Peyer's patch (tissue), 4 donors: ENCODE results near the gene SESN2. TPM values are rescaled to one million over a fixed set of nuclear protein-coding genes. Genes with fewer than 3 reads are reported as not detected.

Experiments used
- DNase-seq, 3 donors: peaks; one replicate each; pipeline ENCODE4 v3.0.0-alpha.2; 2017 to 2019
- H3K27ac ChIP-seq, 4 donors: fragments of 200-600 bp; sonication (generic); one replicate each; pipeline ENCODE4 v1.5.1; 2016 to 2019
- H3K27me3 ChIP-seq, 2 donors: fragments of 200-600 bp; sonication (generic); one replicate each; pipeline ENCODE4 v1.5.1; 2019
- H3K36me3 ChIP-seq, 3 donors: fragments of 200-600 bp; sonication (generic); one replicate each; pipeline ENCODE4 v1.5.1; 2016 to 2019
- H3K4me1 ChIP-seq, 4 donors: fragments of 200-600 bp; sonication (generic); one replicate each; pipeline ENCODE4 v1.5.1; 2016 to 2019
- H3K4me3 ChIP-seq, 4 donors: fragments of 200-600 bp; sonication (generic); 1 replicate in 3 of 4; 2 replicates in 1 of 4; pipeline ENCODE4 v1.5.1; 2016 to 2019; ENCODE audit warnings: mild to moderate bottlenecking in 1 of 4
- H3K9me3 ChIP-seq, 4 donors: fragments of 200-600 bp; sonication (generic); one replicate each; pipeline ENCODE4 v1.5.1; 2016 to 2019; ENCODE audit warnings: mild to moderate bottlenecking in 1 of 4
- POLR2A ChIP-seq, 2 donors: fragments of 450-650 bp; IDR thresholded peaks; one replicate each; pipeline ENCODE4 v1.5.1; 2017; ENCODE audit warnings: antibody characterized with exemption in 2 of 2, mild to moderate bottlenecking in 2 of 2, moderate library complexity in 2 of 2
- total RNA-seq, 4 donors: library from RNA; depleted of rRNA; stranded (reverse); fragments of >200 nt; gene quantifications; one replicate each; pipeline ENCODE4 v1.1.0, GENCODE V29; 2016
- TF ChIP-seq, protein P1 (sequence below), 6 experiments: fragments of 450-650 bp in 4 of 6; fragments of 200-600 bp in 2 of 6; sonication (generic) in 1 of 6; IDR thresholded peaks; one replicate each; pipeline ENCODE4 v1.5.1; 2017 to 2019; ENCODE audit warnings: antibody characterized with exemption in 6 of 6, mild to moderate bottlenecking in 3 of 6, moderate library complexity in 1 of 6

The SESN2 gene
- total RNA-seq, 4 donors from 2014 or later: 4.1 to 33.8 (median 26.1) TPM

DNA sequence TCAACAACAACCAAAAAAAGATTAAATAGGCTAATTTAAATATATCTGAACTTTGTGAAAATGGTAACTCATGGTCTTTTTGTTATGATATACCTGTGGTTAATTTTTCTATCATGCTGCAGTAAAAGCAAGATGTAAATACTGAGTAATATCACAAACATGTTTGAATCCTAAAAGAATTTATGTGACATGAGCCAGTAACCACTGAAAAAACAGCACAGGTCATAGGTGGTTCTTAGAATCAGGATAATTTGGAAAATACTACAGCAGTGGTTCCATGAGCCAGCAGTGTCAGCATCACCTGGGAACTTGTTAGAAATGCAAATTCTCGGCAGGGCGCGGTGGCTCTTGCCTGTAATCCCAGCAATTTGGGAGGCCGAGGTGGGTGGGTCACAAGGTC is 19.3 kb upstream of the SESN2 start:
- no peak for DNase-seq
- H3K27ac ChIP-seq: no peak overlapping the region
- H3K4me3 ChIP-seq: no peak overlapping the region
- H3K36me3 ChIP-seq: peaks cover 0 to 10% (median 0%) of the 10 kb centered on the region in 3 donors
- H3K4me1 ChIP-seq: peaks cover 0 to 32% (median 8%) of the 10 kb centered on the region in 4 donors
- TF ChIP-seq, protein P1, sequence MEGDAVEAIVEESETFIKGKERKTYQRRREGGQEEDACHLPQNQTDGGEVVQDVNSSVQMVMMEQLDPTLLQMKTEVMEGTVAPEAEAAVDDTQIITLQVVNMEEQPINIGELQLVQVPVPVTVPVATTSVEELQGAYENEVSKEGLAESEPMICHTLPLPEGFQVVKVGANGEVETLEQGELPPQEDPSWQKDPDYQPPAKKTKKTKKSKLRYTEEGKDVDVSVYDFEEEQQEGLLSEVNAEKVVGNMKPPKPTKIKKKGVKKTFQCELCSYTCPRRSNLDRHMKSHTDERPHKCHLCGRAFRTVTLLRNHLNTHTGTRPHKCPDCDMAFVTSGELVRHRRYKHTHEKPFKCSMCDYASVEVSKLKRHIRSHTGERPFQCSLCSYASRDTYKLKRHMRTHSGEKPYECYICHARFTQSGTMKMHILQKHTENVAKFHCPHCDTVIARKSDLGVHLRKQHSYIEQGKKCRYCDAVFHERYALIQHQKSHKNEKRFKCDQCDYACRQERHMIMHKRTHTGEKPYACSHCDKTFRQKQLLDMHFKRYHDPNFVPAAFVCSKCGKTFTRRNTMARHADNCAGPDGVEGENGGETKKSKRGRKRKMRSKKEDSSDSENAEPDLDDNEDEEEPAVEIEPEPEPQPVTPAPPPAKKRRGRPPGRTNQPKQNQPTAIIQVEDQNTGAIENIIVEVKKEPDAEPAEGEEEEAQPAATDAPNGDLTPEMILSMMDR (IDR thresholded peaks at IDR 0.05): no peak
- TF ChIP-seq POLR2A (IDR thresholded peaks at IDR 0.05): no peak
- no peaks in the 10 kb centered on the region for H3K27me3 ChIP-seq
- no peaks in the 10 kb centered on the region for H3K9me3 ChIP-seq

DNA sequence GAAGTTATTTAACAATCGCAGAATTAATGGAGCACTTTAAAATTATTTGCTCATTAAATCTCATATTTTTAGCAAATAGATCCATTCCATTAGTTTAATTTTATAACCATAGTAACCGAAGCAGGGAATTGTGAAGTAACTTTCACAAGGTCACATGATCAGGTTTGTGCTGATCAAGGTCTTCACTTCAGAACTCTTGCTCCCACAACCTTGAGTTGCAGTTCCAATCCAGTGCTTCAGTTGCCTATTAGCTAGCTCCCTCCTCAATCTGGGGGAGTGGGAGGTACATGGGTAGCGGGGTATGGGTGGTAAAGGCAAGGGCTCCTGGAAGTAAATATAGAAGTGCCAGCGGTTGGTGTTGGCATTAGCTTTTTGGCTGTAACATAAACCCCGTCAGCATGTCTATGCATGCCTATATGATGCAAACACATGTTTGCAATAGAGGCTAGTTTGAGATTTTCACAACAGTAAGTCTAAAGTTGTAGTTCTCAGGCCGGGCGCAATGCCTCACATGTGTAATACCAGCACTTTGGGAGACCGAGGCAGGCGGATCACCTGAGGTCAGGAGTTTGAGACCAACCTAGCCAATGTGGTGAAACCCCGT is 17.6 kb upstream of the SESN2 start:
- peaks cover 0 to 10% (median 0%) of the 10 kb centered on the region in 3 donors for H3K36me3 ChIP-seq
- no peak for TF ChIP-seq POLR2A (IDR thresholded peaks at IDR 0.05)
- TF ChIP-seq, protein P1 (IDR thresholded peaks at IDR 0.05): no peak
- H3K27me3 ChIP-seq: no peaks in the 10 kb centered on the region
- H3K9me3 ChIP-seq: no peaks in the 10 kb centered on the region
- DNase-seq: no peak
- no peak overlapping the region for H3K4me3 ChIP-seq
- H3K4me1 ChIP-seq: peaks cover 0 to 32% (median 11%) of the 10 kb centered on the region in 4 donors
- no peak overlapping the region for H3K27ac ChIP-seq

DNA sequence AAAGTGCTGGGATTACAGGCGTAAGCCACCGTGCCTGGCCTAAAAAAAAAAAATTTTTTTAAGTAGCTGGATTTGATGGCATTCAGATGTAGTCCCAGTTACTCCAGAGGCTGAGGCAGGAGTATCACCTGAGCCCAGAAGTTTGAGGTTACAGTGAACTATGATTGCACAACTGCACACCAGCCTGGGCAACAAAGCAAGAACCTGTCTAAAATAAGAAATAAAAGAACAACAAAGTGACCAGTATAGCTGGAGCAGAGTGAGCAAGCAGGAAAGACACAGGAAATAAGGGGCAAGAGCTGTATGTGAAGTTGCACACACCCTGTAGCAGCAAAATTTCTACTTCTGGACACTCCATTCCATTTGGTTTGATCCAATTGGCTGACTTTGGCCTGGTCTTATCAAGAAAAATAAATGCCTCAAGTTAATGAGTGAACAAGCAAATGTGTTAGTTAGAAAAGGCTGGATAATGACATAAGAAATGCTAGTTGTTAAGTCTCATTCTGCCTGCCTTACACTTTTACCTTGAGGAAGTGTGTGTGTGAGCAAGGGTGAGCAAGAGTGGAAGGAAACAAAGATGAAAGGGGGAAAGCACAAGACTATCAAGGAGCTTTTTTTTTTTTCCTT is 15.5 kb upstream of the SESN2 start:
- peak overlapping the region in 1 of 4 donors; percentile 0 for H3K4me3 ChIP-seq
- H3K27ac ChIP-seq: peak overlapping the region; percentile 48 to 85 (median 72)
- TF ChIP-seq, protein P1 (IDR thresholded peaks at IDR 0.05): no peak
- peak in 1 of 2 donors; percentile 27 for TF ChIP-seq POLR2A (IDR thresholded peaks at IDR 0.05)
- H3K9me3 ChIP-seq: no peaks in the 10 kb centered on the region
- H3K4me1 ChIP-seq: peaks cover 6 to 36% (median 19%) of the 10 kb centered on the region in 4 donors
- H3K36me3 ChIP-seq: no peaks in the 10 kb centered on the region
- no peak for DNase-seq
- H3K27me3 ChIP-seq: no peaks in the 10 kb centered on the region

DNA sequence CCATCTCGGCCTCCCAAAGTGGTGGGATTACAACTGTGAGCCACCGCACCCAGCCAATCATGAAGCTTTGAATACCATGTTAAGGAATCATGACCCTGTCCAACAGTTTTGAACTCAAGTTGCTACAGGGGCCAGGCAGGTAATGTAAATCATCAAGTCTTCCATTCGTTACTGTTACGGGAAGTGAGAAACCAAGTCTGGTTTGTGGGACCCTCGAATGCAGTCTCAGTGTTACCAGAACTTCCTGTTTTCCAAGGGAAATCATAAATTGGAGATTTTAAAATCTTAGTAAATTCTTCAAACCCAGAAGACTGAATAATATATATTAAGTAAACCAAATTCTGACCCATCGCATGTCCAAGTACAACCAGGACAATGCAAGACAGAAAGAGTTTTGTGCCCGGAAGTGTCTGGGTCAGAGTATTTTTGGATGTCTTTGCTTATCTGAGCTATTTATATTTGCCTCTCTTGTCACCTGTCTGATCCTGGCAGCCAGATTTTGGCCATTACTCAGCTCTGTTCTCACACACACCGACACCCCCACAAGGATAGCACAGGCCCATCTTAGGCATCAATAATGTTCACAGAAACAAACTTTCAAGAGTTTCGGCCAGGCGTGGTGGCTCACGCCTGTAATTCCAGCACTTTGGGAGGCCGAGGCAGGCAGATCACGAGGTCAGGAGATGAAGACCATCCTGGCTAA is 14.6 kb upstream of the SESN2 start:
- Histone ChIP-seq H3K36me3 (no peaks in the 10 kb centered on the region), H3K9me3 (no peaks in the 10 kb centered on the region), H3K27ac (peak overlapping the region; percentile 48 to 85 (median 72)), H3K4me1 (peaks cover 9 to 39% (median 19%) of the 10 kb centered on the region in 4 donors), H3K27me3 (no peaks in the 10 kb centered on the region), H3K4me3 (peak overlapping the region in 1 of 4 donors; percentile 69)
- peak in 1 of 3 donors; percentile 45 for DNase-seq
- TF ChIP-seq POLR2A (IDR thresholded peaks at IDR 0.05): no peak
- TF ChIP-seq, protein P1 (IDR thresholded peaks at IDR 0.05): no peak

DNA sequence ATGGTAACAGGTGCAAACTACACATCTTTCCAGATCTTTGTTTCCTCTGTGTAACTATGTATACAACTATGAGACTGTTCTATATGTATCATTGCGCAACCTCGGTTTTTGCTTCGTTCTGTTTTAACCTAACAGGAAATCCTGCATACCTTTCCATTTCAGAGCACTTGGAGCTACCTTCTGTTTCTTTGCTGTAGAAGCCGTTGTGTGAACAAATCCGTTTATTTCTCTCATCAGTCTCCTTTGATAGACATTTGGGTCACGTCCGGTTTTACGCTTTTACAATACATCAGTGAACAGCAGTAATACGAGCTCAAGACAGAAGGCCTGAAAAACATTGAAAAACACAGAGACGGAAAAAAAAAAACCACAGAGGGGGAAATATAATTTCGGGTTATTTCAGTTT is 12.9 kb upstream of the SESN2 start:
- Histone ChIP-seq H3K36me3 (no peaks in the 10 kb centered on the region), H3K9me3 (no peaks in the 10 kb centered on the region), H3K4me3 (peak overlapping the region; percentile 56 to 69 (median 62)), H3K27me3 (no peaks in the 10 kb centered on the region), H3K27ac (peak overlapping the region; percentile 85 to 93 (median 90)), H3K4me1 (peaks cover 9 to 39% (median 19%) of the 10 kb centered on the region in 4 donors)
- DNase-seq: peak in 1 of 3 donors; percentile 43
- no peak for TF ChIP-seq POLR2A (IDR thresholded peaks at IDR 0.05)
- TF ChIP-seq, protein P1 (IDR thresholded peaks at IDR 0.05): no peak
